Thymus (tissue), 14 donors: ENCODE data around the gene TNF. TPM values are rescaled to one million over a fixed set of nuclear protein-coding genes. Genes with fewer than 3 reads are reported as not detected.

ENCODE experiments used
- DNase-seq, 9 donors: peaks; one replicate each; pipeline ENCODE4 v3.0.0-alpha.2; 2013; ENCODE audit warnings: low spot score in 9 of 9, low read depth in 6 of 9, missing footprints in 1 of 9
- H3K27ac ChIP-seq, 2 donors: one replicate each; pipeline ENCODE4 v1.5.1; 2013; ENCODE audit warnings: control low read depth in 1 of 2, low read depth in 1 of 2, low read length in 1 of 2, mild to moderate bottlenecking in 1 of 2, moderate library complexity in 1 of 2
- H3K27me3 ChIP-seq, 2 donors: one replicate each; pipeline ENCODE4 v1.5.1; 2013; ENCODE audit warnings: low read length in 1 of 2; ENCODE audit not compliant: control insufficient read depth in 2 of 2, insufficient read depth in 1 of 2
- H3K36me3 ChIP-seq, 2 donors: one replicate each; pipeline ENCODE4 v1.5.1; 2013; ENCODE audit warnings: low read length in 1 of 2, mild to moderate bottlenecking in 1 of 2, moderate library complexity in 1 of 2; ENCODE audit not compliant: control insufficient read depth in 2 of 2, insufficient read depth in 2 of 2
- H3K4me1 ChIP-seq, 2 donors: one replicate each; pipeline ENCODE4 v1.5.1; 2013; ENCODE audit warnings: low read length in 2 of 2; ENCODE audit not compliant: control insufficient read depth in 2 of 2, insufficient read depth in 2 of 2
- H3K4me3 ChIP-seq, 2 donors: one replicate each; pipeline ENCODE4 v1.5.1; 2013; ENCODE audit warnings: low read length in 2 of 2, control low read depth in 1 of 2, mild to moderate bottlenecking in 1 of 2
- H3K9me3 ChIP-seq, 2 donors: one replicate each; pipeline ENCODE4 v1.5.1; 2013; ENCODE audit warnings: low read length in 1 of 2, mild to moderate bottlenecking in 1 of 2; ENCODE audit not compliant: control insufficient read depth in 2 of 2, insufficient read depth in 1 of 2
- WGBS: extraction: QIAGEN DNeasy Blood & Tissue Kit; methylation state at CpG from one replicate; pipeline ENCODE4 v1.1.7; 2013; 5-methylcytosine and 5-hydroxymethylcytosine counted together
- long read RNA-seq, 10 donors: transcript quantifications; one replicate each; lab custom pipeline, GENCODE V29; 2026
- polyA plus RNA-seq: library from polyadenylated mRNA; stranded (reverse); fragments of 200-250 nt; gene quantifications from one replicate; pipeline ENCODE4 v1.2.3, GENCODE V29; 2013
- total RNA-seq: library from RNA; stranded (reverse); fragments of 120-200 nt; gene quantifications from one replicate; pipeline ENCODE4 v1.2.4, GENCODE V29; 2013
- donor health status: healthy.

The TNF gene
- total RNA-seq (3.5 TPM), polyA plus RNA-seq (1.4 TPM)
- long read RNA-seq, donor 1 = 0 reads
- long read RNA-seq, donor 2 = 0 reads
- long read RNA-seq, donor 3 = 0 reads
- long read RNA-seq, donor 4, partial matches to known transcripts = 0 of 1 reads
- long read RNA-seq, donor 4, other reads (novel, unspliced or antisense) = 0 of 1 reads
- long read RNA-seq, donor 5, partial matches to known transcripts = 5 of 7 reads
- long read RNA-seq, donor 5, other reads (novel, unspliced or antisense) = 0 of 7 reads
- long read RNA-seq, donor 6 = 0 reads
- long read RNA-seq, donor 7, partial matches to known transcripts = 0 of 1 reads
- long read RNA-seq, donor 7, other reads (novel, unspliced or antisense) = 0 of 1 reads
- long read RNA-seq, donor 8, partial matches to known transcripts = 0 of 3 reads
- long read RNA-seq, donor 8, other reads (novel, unspliced or antisense) = 0 of 3 reads
- long read RNA-seq, donor 9 = 0 reads
- long read RNA-seq, donor 10, partial matches to known transcripts = 0 of 1 reads
- long read RNA-seq, donor 10, other reads (novel, unspliced or antisense) = 0 of 1 reads

GRCh38 chr6:31575335-31575901 lies at the start of gene TNF:
TSS of gene TNF (plus strand) at chr6:31575565. CDS start at chr6:31575742, 177 bp downstream.
- Histone ChIP-seq H3K4me1 (peaks cover 22 to 98% of the 10 kb centered on the region in 2 donors), H3K36me3 (peaks cover 0 to 22% of the 10 kb centered on the region in 2 donors), H3K27ac (peak within 1 kb of the TSS; percentile 1 to 38), H3K27me3 (no peaks in the 10 kb centered on the region), H3K9me3 (peaks cover 0 to 3% of the 10 kb centered on the region in 2 donors), H3K4me3 (peak within 1 kb of the TSS; percentile 6 to 47)
- 49% methylated on average over 19 of the region's 19 CpGs for WGBS
- peak in 2 of 9 donors; percentile 34 to 60 for DNase-seq

DNA sequence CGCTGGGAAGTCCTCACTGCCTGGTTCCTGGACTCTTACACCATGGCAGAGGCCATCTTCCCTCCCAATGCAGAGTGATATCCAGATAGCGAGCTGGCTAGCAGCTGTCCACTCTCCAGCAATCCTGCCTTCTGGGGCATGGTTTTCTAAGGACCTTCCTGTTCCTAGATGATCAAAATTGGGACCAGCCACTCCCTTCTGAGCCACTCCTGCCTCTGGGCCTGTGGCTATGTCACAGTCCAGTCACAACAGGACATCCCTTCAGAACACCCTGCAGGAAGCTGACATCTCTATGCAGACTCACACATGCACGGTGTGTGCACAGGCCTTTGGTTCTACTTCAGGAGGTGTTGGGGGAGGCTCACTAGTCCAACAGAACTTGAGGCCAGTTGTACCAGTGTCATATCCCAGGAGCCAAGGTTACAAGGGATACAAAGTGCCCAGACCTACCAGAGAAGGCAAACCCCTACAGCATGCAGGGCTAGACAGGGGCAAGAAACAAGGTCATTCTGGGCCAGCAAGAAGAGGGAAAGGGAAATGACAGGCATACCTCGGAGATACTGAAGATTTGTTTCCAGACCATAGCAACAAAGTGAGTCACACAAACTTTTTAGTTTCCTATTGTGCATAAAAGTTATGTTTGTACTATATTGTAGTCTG lies 49.3 kb upstream of the TNF start:
- H3K4me1 ChIP-seq = no peaks in the 10 kb centered on the region
- H3K4me3 ChIP-seq = no peak overlapping the region
- DNase-seq = no peak
- H3K27me3 ChIP-seq = no peaks in the 10 kb centered on the region
- H3K27ac ChIP-seq = no peak overlapping the region
- H3K9me3 ChIP-seq = no peaks in the 10 kb centered on the region
- WGBS = 93% methylated on average over 4 of the region's 4 CpGs
- peaks cover 19 to 24% of the 10 kb centered on the region in 2 donors for H3K36me3 ChIP-seq

GRCh38 chr6:31528307-31528777 lies 47.0 kb upstream of the TNF start:
- no peak overlapping the region for H3K4me3 ChIP-seq
- DNase-seq = no peak
- WGBS = 98% methylated on average over 4 of the region's 4 CpGs
- no peak overlapping the region for H3K27ac ChIP-seq
- H3K4me1 ChIP-seq = no peaks in the 10 kb centered on the region
- no peaks in the 10 kb centered on the region for H3K27me3 ChIP-seq
- peaks cover 41 to 47% of the 10 kb centered on the region in 2 donors for H3K36me3 ChIP-seq
- no peaks in the 10 kb centered on the region for H3K9me3 ChIP-seq

GRCh38 chr6:31528821-31529328 lies 46.5 kb upstream of the TNF start, which contains the start of gene MCCD1:
TSS of gene MCCD1 (plus strand) at chr6:31528962. CDS start at chr6:31529015, 53 bp downstream.
- Histone ChIP-seq H3K9me3 (no peaks in the 10 kb centered on the region), H3K27ac (no peak within 1 kb of the TSS), H3K36me3 (peaks cover 46 to 52% of the 10 kb centered on the region in 2 donors), H3K4me1 (no peaks in the 10 kb centered on the region), H3K4me3 (no peak within 1 kb of the TSS), H3K27me3 (no peaks in the 10 kb centered on the region)
- DNase-seq = no peak
- WGBS = 89% methylated on average over 7 of the region's 7 CpGs

GRCh38 chr6:31529329-31530150 lies 45.8 kb upstream of the TNF start:
- Histone ChIP-seq H3K27me3 (no peaks in the 10 kb centered on the region), H3K4me1 (no peaks in the 10 kb centered on the region), H3K36me3 (peaks cover 53 to 59% of the 10 kb centered on the region in 2 donors), H3K27ac (no peak overlapping the region), H3K4me3 (no peak overlapping the region), H3K9me3 (no peaks in the 10 kb centered on the region)
- no peak for DNase-seq
- WGBS = 70% methylated on average over 12 of the region's 12 CpGs

DNA sequence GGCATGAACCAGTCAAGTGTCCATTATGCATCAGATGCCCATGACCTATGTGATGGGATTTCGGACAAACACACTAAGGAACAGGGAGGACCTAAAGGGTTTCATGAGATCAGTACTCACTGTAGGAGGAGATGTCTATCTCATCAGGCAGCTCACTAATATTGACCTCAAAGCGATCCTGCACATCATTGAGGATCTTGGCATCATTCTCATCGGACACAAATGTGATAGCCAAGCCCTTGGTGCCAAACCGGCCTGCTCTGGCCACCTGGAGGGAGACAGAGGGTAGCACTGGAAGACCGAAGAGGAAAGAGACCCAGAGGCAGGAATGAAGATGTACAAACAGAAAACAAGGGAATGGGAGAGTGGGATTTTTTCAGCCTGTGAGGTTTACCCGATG lies 44.7 kb upstream of the TNF start:
- no peak overlapping the region for H3K27ac ChIP-seq
- no peaks in the 10 kb centered on the region for H3K27me3 ChIP-seq
- 74% methylated on average over 6 of the region's 6 CpGs for WGBS
- peaks cover 64 to 70% of the 10 kb centered on the region in 2 donors for H3K36me3 ChIP-seq
- no peaks in the 10 kb centered on the region for H3K9me3 ChIP-seq
- H3K4me3 ChIP-seq = no peak overlapping the region
- no peaks in the 10 kb centered on the region for H3K4me1 ChIP-seq
- DNase-seq = no peak

DNA sequence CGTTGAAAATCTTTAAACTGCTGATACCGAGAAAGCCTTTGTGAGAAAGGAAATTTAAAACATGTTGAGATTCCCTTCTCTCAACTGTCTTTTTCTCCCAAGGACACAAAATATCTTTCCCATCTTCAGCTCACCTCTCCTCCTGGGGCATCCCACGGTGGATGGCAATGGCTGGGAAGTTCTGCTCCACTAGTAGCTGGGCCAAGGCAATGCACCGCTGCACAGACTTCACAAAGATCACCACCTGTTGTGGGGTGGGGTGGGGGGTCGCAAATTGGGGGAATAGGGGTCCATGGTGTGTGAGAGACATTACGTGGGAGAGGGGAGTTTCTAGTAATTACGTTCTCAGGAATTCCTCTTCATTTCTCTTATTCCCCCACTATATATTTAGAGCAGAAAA lies 44.2 kb upstream of the TNF start:
- Histone ChIP-seq H3K36me3 (peaks cover 69 to 75% of the 10 kb centered on the region in 2 donors), H3K27me3 (no peaks in the 10 kb centered on the region), H3K9me3 (no peaks in the 10 kb centered on the region), H3K27ac (no peak overlapping the region), H3K4me3 (no peak overlapping the region), H3K4me1 (no peaks in the 10 kb centered on the region)
- DNase-seq = no peak
- 97% methylated on average over 7 of the region's 7 CpGs for WGBS
